Ishikawa (cell line): ENCODE data around the gene BEAN1.

Experiments
- CEBPB ChIP-seq: IDR thresholded peaks from 2 replicates; pipeline ENCODE4 v1.6.1; 2012
- EGR1 ChIP-seq: IDR thresholded peaks from 2 replicates; pipeline ENCODE4 v1.6.1; 2012
- EP300 ChIP-seq: IDR thresholded peaks from 2 replicates; pipeline ENCODE4 v1.6.1; 2012; ENCODE audit warnings: borderline replicate concordance
- NFIC ChIP-seq: IDR thresholded peaks from 2 replicates; pipeline ENCODE4 v1.6.1; 2012
- YY1 ChIP-seq: IDR thresholded peaks from 2 replicates; pipeline ENCODE4 v1.6.1; 2012; ENCODE audit warnings: low read depth
- TF ChIP-seq, protein P1 (sequence below): IDR thresholded peaks from 2 replicates; pipeline ENCODE4 v1.6.1; 2012

DNA sequence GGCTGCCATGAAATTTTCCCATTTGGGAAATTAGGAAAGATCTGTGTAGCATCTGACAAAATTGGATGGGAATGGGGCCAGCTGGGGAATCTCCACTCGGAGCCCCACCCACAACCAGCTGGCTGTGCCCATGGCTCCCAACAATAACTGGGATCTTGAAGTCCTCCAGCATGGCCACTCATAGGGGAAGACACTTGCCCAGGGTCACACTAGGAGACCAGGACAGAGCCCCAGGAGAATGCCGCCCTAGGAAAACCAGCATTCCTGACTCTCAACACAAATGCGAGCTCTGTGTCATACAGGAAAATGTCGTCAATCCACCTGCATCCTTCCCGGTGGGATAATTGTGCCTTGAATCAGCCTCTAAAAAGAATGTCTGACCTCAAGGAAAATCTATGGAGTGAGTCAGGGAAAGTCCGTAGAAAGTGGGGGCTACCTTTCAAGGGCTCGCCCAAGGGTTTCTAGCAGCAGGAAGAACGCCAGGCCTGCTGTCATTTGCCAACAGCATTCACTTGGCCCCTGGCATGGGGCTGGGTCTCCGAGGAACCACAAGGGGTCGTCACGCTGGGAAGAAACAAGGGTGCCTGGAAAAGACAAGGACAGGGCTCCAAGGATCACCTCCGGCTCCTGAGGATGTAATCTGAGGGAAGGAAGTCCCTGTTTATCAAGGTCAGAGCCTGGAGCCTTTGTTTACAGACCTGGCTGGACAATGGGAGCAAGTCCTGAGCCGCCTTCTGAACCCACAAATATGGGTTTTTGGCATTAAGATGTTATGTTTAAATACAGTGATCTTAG, 44.7 kb upstream of the BEAN1 start:
- TF ChIP-seq EGR1 (no peak), NFIC (no peak), EP300 (peak; percentile 20; the same call in 1 of the 2 replicates), CEBPB (no peak), YY1 (no peak)
- TF ChIP-seq, protein P1, sequence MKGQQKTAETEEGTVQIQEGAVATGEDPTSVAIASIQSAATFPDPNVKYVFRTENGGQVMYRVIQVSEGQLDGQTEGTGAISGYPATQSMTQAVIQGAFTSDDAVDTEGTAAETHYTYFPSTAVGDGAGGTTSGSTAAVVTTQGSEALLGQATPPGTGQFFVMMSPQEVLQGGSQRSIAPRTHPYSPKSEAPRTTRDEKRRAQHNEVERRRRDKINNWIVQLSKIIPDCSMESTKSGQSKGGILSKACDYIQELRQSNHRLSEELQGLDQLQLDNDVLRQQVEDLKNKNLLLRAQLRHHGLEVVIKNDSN = no peak
